Caco-2 (cell line): ENCODE measurements around the gene PSTPIP1. TPM values are rescaled to one million over a fixed set of nuclear protein-coding genes. Genes with fewer than 3 reads are reported as not detected.

Source experiments
- BruUV-seq: library from RNA; stranded (reverse); fragments of 400-500 nt; replicated peaks from 2 replicates; lab custom pipeline; 2021; lab: Mats Ljungman, UMichigan
- CTCF ChIA-PET: fragments of 300-600 bp; sonication (Branson Sonifier 250); formaldehyde crosslinking; loops from one replicate; lab custom pipeline; 2022; ENCODE audit warnings: antibody characterized with exemption; lab: Charles Lee
- POLR2A ChIA-PET: fragments of 300-600 bp; sonication (Branson Sonifier 250); formaldehyde crosslinking; loops from one replicate; lab custom pipeline; 2022; ENCODE audit warnings: antibody characterized with exemption; lab: Charles Lee
- DNase-seq, 2 experiments: peaks; one replicate each; pipeline versions ENCODE4 v3.0.0 to v3.0.0-alpha.2; 2020 to 2022
- H3K27me3 ChIP-seq: replicated peaks from 2 replicates; pipeline ENCODE4 v1.6.0; 2011; ENCODE audit warnings: low read length; ENCODE audit not compliant: control insufficient read depth, insufficient read depth
- H3K36me3 ChIP-seq: 2 replicates; pipeline ENCODE4 v1.5.1; 2011; ENCODE audit warnings: low read length; ENCODE audit not compliant: control insufficient read depth, insufficient read depth
- H3K4me1 ChIP-seq: fragments of 250-450 bp; sonication (Bioruptor Pico); 2 replicates; pipeline ENCODE4 v1.5.1; 2020; ENCODE audit warnings: mild to moderate bottlenecking
- H3K4me3 ChIP-seq: 2 replicates; pipeline ENCODE4 v1.5.1; 2011; ENCODE audit warnings: low read depth, mild to moderate bottlenecking, control low read depth, low read length
- H3K9me3 ChIP-seq: fragments of 250-450 bp; sonication (Bioruptor Pico); 2 replicates; pipeline ENCODE4 v1.5.1; 2020; ENCODE audit warnings: mild to moderate bottlenecking, moderate library complexity
- H3K27ac Mint-ChIP-seq: one replicate; pipeline ENCODE4 v1.8.0; 2022; ENCODE audit warnings: mixed read lengths; ENCODE audit not compliant: unreplicated experiment
- H3K27me3 Mint-ChIP-seq: one replicate; pipeline ENCODE4 v1.8.0; 2022; ENCODE audit warnings: mixed read lengths; ENCODE audit not compliant: insufficient read depth, unreplicated experiment
- H3K36me3 Mint-ChIP-seq: one replicate; pipeline ENCODE4 v1.8.0; 2022; ENCODE audit warnings: mild to moderate bottlenecking, mixed read lengths; ENCODE audit not compliant: insufficient read depth, unreplicated experiment
- H3K4me1 Mint-ChIP-seq: one replicate; pipeline ENCODE4 v1.8.0; 2022; ENCODE audit warnings: low read depth, mixed read lengths; ENCODE audit not compliant: unreplicated experiment
- H3K4me3 Mint-ChIP-seq: one replicate; pipeline ENCODE4 v1.8.0; 2022; ENCODE audit warnings: mild to moderate bottlenecking, moderate library complexity, mixed read lengths; ENCODE audit not compliant: unreplicated experiment
- H3K9me3 Mint-ChIP-seq: one replicate; pipeline ENCODE4 v1.8.0; 2022; ENCODE audit warnings: mixed read lengths; ENCODE audit not compliant: unreplicated experiment
- intact Hi-C: fragments of 100-400 bp; cut with micrococcal nuclease; formaldehyde crosslinking; loops from one replicate; pipeline ENCODE4 v1.10.0; 2022; ENCODE audit not compliant: unreplicated experiment
- total RNA-seq: library from RNA; stranded (reverse); gene quantifications from 2 replicates; pipeline ENCODE4 v1.2.3, GENCODE V29; 2022
- TF ChIP-seq, protein P1 (sequence below), 2 experiments: fragments of 200-600 bp in 1 of 2; IDR thresholded peaks; 1 replicate in 1 of 2; 2 replicates in 1 of 2; pipeline versions ENCODE4 v1.5.1 to v1.8.0; 2011 to 2022; ENCODE audit warnings: antibody characterized with exemption in 1 of 2, control low read depth in 1 of 2, inconsistent platforms in 1 of 2, low read depth in 1 of 2, low read length in 1 of 2, mild to moderate bottlenecking in 1 of 2, moderate library complexity in 1 of 2; ENCODE audit not compliant: insufficient read depth in 1 of 2, severe bottlenecking in 1 of 2, unreplicated experiment in 1 of 2

The PSTPIP1 gene
- total RNA-seq, 1 experiment from 2014 or later: not detected

DNA sequence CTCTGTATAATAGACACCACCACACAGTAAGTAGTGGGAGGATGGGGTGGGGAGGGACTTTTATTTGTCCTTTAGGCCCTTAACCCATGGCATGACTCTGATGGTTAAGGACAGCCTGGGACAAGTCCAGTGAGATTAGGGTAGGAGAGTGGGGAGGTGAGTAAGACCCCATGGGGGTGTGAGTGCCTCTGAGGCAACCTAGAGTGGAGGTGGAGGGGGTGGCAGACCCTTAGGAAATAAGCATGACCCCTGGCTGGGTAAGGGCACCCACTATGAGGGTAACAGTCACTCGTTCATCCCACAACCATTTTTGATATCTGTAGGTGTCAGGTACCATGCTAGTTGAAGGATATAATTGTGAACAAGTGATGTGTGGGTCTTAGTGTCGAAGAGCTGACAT is 21.0 kb upstream of the PSTPIP1 start:
- Mint-ChIP-seq H3K27ac (no peak overlapping the region), H3K36me3 (no peaks in the 10 kb centered on the region), H3K27me3 (peaks cover 11% of the 10 kb centered on the region), H3K4me3 (no peak overlapping the region), H3K4me1 (no peaks in the 10 kb centered on the region), H3K9me3 (no peaks in the 10 kb centered on the region)
- no TSS peak for BruUV-seq
- no peak for DNase-seq
- no peaks in the 10 kb centered on the region for H3K9me3 ChIP-seq
- POLR2A ChIA-PET: no interaction called here
- no peaks in the 10 kb centered on the region for H3K27me3 ChIP-seq
- CTCF ChIA-PET: no interaction called here
- intact Hi-C loops: no loop called here
- H3K4me3 ChIP-seq: no peak overlapping the region
- no peaks in the 10 kb centered on the region for H3K4me1 ChIP-seq
- H3K36me3 ChIP-seq: no peaks in the 10 kb centered on the region
- TF ChIP-seq, protein P1, sequence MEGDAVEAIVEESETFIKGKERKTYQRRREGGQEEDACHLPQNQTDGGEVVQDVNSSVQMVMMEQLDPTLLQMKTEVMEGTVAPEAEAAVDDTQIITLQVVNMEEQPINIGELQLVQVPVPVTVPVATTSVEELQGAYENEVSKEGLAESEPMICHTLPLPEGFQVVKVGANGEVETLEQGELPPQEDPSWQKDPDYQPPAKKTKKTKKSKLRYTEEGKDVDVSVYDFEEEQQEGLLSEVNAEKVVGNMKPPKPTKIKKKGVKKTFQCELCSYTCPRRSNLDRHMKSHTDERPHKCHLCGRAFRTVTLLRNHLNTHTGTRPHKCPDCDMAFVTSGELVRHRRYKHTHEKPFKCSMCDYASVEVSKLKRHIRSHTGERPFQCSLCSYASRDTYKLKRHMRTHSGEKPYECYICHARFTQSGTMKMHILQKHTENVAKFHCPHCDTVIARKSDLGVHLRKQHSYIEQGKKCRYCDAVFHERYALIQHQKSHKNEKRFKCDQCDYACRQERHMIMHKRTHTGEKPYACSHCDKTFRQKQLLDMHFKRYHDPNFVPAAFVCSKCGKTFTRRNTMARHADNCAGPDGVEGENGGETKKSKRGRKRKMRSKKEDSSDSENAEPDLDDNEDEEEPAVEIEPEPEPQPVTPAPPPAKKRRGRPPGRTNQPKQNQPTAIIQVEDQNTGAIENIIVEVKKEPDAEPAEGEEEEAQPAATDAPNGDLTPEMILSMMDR (IDR thresholded peaks at IDR 0.05; ENCODE audit: insufficient read depth in 1 of 2, low read depth in 1 of 2, low read length in 1 of 2, severe bottlenecking in 1 of 2, unreplicated experiment in 1 of 2): no peak

DNA sequence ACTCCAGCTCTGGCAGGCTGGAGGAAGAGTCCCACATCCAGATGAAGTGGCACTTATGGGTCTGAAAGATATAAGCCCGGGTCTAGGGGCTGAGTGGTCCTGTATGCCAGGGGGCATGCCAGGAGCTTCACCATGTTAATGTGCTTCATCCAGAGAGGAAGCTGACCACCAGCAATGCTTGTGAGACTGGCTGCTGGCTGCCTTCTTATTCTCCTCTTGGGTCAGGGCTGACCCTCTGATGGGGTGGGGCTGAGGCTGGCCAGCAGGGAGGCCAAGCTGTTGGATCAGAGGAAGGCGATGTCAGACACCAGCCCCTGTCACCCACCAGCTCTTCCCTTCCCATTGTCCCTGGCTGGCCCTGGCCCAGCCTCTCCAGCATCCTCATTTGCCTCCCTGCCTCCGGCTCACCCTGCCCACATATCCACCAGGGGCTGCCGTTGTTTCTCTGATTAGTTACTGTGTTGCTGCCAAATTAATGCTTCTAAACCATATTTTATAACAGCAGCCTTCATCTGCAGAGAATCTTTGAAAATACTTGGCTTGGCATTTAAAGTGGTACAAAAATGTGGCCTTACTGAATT is 20.4 kb upstream of the PSTPIP1 start:
- peaks cover 11% of the 10 kb centered on the region for H3K27me3 Mint-ChIP-seq
- H3K4me3 Mint-ChIP-seq: no peak overlapping the region
- DNase-seq: no peak
- intact Hi-C loops: no loop called here
- TF ChIP-seq, protein P1 (IDR thresholded peaks at IDR 0.05; ENCODE audit: insufficient read depth in 1 of 2, low read depth in 1 of 2, low read length in 1 of 2, severe bottlenecking in 1 of 2, unreplicated experiment in 1 of 2): no peak
- no peak overlapping the region for H3K27ac Mint-ChIP-seq
- H3K9me3 ChIP-seq: no peaks in the 10 kb centered on the region
- H3K4me1 Mint-ChIP-seq: no peaks in the 10 kb centered on the region
- H3K4me3 ChIP-seq: no peak overlapping the region
- no peaks in the 10 kb centered on the region for H3K27me3 ChIP-seq
- H3K4me1 ChIP-seq: no peaks in the 10 kb centered on the region
- no peaks in the 10 kb centered on the region for H3K9me3 Mint-ChIP-seq
- CTCF ChIA-PET: no interaction called here
- BruUV-seq: no TSS peak
- no peaks in the 10 kb centered on the region for H3K36me3 Mint-ChIP-seq
- no peaks in the 10 kb centered on the region for H3K36me3 ChIP-seq
- POLR2A ChIA-PET: no interaction called here

DNA sequence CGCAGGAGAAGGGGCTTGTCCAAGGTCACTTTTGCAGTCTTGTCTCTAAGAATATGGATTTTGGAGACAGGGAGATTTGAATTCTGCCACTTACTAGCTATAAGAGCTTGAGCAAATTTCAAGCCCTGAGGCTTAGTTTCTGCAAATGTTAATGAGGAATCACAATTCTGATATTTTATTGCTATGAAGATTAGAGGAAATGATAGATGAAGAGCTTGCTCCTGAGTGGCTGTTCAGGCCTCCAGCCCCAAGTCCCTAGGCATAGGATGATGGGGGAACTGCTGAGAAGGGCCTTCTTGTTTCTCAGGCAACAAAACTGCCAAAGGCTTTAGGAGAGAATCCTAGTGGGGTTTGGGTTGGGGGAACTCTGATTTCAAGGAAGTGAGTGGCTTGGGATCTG is 18.8 kb upstream of the PSTPIP1 start:
- ChIA-PET POLR2A (no interaction called here), CTCF (no interaction called here)
- Mint-ChIP-seq H3K27ac (no peak overlapping the region), H3K27me3 (peaks cover 7% of the 10 kb centered on the region), H3K9me3 (no peaks in the 10 kb centered on the region), H3K4me1 (no peaks in the 10 kb centered on the region), H3K36me3 (no peaks in the 10 kb centered on the region), H3K4me3 (no peak overlapping the region)
- Histone ChIP-seq H3K27me3 (no peaks in the 10 kb centered on the region), H3K9me3 (no peaks in the 10 kb centered on the region), H3K4me3 (no peak overlapping the region), H3K4me1 (no peaks in the 10 kb centered on the region), H3K36me3 (no peaks in the 10 kb centered on the region)
- DNase-seq: no peak
- BruUV-seq: no TSS peak
- TF ChIP-seq, protein P1 (IDR thresholded peaks at IDR 0.05; ENCODE audit: insufficient read depth in 1 of 2, low read depth in 1 of 2, low read length in 1 of 2, severe bottlenecking in 1 of 2, unreplicated experiment in 1 of 2): no peak
- intact Hi-C loops: no loop called here
